NCI-H2081 treated with DMSO at 0.1 percent for 48 hours (cell line): ENCODE results near the gene GPR37L1.
"Not testable (repeated sequence)": the region's sequence is repeated elsewhere in the genome, so short reads cannot be mapped to it uniquely, and the experiment has no call there.

Experiments used
- DNase-seq: peaks from one replicate; lab custom pipeline; 2025; lab: John Stamatoyannopoulos, UW

The GPR37L1 gene

DNA sequence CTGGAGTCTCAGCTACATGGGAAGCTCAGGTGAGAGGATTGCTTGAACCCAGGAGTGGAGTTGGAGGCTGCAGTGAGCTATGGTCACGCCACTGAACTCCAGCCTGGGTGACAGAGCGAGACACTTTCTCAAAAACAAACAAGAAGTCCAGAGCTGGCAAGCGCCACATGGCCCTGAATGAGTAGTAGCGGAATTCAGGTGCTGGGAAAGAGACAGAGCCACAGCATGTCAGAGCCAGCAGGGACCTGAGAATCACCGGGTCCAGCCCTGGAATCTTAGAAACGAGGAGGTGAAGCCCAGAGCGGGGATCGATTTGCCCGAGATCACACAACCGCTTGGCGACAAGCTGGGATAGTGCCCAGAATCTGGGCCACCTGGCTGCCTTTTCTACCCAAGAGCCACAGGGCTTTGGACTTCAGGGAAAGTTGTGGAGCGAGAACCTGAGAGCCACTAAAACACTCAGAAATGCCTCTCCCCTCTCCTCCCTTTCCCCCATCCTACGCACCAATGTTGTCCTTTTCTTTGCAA is 12.0 kb downstream of the GPR37L1 start:
- no peak for DNase-seq

DNA sequence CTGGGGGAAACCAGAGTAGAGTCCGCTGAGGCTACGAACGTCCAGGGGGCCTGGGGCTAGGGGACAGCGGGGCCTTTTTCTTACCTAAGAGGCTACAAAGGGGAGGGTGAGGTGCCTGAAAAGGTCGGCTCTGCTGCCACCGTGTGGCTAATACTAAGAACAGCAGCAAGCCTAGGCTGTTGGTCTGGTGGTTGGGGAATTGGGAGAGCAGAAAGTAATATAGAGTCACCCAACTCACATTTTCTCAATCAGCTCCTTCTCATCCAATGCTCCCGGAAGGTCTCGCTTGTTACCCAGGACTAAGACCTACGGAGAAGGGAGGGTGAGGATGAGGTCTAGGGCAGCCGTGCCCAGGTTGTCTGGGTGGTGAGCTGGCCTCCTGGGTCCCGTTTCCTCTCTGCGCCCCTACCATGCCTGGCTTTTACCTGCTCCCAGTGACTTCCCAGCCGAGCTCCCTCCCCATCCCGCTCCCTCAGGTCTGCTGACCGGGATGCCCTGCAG is 12.6 kb downstream of the GPR37L1 start:
- peak; percentile 10 for DNase-seq

DNA sequence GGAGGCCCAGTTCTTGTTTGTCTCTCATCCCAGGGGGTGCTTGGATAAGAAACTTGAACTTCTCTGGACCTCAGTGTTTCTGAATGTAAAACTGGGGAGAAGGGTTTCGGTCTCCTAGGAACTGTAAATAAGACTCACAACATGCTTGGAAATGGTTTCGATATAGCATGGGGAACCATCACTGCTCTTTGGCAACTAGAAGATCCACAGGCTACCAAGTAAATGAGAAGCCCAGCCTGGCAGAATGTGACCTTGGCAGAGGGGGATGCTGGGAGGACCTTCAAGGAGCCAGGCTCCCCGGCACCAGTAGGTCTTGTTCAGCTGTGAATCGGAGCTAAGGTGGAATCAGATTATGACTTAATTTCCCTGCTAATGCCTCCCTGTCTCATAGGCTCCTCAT is 18.1 kb downstream of the GPR37L1 start:
- no peak for DNase-seq

DNA sequence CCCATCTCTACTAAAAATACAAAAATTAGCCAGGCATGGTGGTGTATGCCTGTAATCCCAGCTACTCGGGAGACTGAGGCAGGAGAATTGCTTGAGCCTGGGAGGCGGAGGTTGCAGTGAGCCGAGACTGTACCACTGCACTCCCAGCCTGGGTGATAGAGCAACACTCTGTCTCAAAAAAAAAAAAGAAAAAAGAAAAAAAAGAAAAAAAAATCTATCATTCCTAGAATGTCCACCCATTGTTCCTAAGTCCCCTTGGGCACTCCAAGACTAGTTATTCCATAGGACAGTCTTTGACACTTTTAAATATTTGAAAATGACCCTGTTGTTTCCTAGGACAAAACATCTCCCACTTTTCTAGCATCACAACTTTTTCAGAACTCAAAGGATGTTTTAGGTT is 18.8 kb downstream of the GPR37L1 start:
- not testable (repeated sequence) for DNase-seq

DNA sequence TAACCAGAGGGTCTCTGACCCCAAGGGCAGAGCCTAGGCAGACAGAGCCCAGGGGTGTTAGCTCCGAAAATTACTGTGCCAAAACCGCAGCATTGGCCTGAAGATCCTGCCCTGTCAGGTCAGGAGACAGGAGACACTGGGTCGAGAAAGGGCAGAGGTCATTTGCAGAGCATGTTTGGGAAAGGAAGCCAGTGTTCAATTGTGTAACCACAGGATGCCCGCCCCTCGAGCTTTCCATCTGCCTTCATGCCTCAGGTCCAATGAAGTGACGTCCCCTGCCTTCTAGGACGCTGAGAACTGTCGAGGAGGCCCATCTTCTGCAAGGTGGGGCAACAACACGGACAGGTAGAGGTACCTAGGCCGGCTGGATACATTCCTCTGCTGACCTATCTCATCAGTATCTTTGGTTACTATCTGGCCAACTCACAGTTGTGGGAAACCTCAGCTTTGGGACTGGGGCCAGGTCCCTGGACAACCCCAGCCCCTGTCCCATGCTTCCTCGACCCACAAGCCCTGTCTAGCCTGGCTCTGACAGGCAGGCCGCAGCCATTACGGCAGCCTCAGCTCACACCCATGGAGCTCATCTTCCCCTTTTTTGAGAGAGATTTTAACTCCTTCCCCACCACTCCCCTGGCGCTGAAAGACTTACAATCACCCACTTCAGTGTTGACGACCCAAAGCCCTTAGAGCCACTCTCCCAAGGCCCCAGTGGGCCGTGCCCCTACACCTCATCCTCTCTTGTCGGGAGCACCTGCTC is 20.5 kb downstream of the GPR37L1 start:
- DNase-seq, result no peak

DNA sequence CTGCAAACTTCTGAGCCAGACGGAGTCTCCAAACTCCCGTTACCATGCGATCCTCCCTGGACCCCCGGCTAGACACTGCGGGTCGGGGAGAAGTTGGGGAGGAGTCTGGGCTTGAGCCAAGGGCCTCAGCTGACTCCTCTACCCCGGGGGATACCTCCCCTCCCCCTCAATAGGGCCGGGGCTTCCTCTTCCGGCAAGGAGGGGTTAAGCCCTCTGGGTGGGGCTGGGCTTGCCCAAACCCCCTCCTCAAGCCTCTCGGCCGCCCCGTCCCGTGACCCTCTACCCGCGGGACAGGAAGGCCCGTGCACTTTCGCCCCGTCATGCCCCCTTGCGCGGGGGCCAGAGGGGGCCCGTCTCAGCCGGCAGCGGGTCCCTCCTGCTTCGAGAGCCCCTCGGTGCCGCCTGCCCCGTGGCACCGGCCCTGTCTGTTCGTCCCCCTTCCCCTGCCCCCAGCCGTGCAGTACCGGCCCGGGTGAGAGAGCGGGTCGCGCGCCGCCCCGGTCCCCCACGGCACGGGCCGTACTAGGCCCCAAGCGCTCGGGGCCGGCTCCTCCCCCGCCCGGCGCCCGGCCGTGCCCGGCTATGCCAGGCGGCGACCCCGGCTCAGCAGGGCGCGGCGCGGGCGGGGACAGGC is 21.2 kb downstream of the GPR37L1 start:
- no peak for DNase-seq

DNA sequence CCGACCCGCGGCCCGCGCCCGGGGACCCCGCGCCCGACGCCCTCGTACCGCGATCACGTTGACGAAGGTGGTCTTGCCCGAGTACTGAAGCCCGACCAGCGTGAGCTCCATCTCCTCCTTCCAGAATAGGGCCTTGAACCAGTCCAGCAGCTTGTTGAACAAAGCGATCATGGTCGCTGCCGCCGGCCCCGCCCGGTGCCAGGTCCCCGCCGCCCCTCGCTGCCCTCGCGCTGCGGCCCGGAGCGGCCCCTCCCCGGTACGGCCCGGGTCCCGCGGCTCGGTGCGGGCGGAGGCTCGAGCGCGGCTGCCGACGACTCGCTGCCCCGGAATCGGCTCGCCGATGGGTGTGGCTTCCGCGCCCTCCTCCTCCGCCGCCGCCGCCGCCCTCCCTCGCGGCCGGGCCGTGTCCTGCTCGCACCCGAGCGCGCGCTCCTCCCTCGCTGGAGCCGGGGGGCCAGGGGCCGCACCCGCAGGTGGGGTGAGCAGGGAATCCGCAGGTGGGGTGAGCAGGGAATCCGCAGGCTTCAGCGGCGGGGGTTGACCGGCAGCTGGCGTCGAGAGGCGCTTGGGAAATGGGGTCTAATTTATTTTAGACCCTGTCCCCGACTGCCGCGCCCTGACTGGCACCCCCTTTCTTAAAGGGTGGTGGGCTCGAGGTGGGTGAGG is 21.8 kb downstream of the GPR37L1 start, which contains the start of gene ARL8A:
TSS of gene ARL8A (minus strand) at position 336 of the 666 bp plus-strand sequence. CDS start at position 171, 165 bp downstream.
- no peak for DNase-seq

DNA sequence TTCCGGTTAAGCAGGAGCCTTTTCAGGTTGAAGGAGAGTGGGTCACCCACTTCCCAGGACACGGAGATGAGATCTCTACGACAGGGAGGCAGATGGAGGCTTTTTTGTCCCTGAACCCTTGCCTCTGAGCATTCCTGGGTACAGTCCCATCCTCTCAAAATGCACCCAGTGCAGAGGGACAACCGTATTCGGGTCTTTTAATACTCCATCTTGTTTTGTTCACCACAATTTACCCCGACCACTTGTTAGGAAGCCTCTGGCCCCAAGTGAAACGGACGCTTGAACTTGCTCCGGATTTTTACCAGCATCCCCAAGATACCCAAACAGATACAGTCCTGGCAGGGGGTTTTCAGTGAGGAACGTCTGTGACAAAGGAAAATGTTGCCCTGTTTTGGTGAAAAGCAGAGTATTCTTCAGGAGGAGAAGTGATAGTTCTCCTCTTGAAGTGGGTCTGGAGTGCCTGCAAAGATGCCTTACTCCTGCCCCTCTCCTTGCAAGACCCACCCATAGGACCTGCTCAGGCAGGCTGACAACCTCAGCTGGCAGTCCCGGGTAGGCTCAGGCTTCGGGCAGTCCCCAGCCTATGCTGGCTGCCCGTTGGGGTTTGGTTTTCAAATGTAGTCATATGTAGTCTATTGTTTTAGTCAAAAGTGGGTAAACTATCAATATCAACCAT is 22.5 kb downstream of the GPR37L1 start:
- no peak for DNase-seq

DNA sequence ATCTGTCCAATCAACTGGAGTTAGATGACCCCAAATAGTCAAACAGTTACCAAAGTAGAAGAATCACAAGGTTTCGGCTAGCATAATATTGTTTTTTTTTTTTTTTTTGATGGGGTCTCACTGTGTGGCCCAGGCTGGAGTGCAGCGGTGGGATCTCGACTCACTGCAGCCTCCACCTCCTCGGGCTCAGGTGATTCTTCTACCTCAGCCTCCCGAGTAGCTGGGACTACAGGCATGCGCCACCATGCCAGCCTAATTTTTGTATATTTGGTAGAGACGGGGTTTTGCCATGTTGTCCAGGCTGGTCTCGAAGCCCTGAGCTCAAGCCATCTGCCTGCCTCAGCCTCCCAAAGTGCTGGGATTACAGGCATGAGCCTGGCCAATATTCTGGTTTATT is 23.0 kb downstream of the GPR37L1 start:
- DNase-seq, result not testable (repeated sequence)

DNA sequence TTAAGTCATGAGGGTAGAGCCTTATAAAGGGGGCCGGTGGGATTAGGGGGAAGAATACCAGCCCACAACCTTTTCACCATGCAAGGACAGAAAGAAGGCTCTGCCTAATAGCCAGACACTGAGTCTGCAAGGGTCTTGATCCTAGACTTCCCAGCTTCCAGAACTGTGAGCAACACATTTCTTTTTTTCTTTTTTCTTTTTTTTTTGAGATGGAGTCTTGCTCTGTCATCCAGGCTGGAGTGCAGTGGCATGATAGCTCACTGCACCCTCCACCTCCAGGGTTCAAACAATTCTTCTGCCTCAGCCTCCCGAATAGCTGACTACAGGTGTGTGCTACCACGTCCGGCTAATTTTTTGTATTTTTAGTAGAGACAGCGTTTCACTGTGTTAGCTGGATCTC is 23.6 kb downstream of the GPR37L1 start:
- no peak for DNase-seq

DNA sequence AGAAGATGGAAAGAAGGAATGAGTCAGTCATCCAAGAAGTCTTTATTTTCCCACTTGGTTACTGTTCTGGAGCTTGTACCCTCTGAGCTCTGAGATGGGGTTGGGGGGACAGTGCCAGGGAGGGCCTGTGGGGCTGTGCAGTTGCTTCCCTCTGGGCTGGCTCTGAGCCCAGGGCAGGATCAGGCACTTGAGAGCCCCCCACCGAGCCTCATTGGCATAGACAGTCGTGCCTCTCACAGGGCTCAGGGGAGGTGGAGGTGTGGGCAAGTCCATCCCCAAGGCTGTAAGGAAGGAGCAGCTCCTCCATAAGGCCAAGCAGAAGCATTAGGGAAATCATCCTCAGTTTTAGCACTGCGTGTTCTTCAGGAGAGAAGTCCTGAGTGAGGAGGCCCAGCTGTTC is 24.3 kb downstream of the GPR37L1 start:
- no peak for DNase-seq

DNA sequence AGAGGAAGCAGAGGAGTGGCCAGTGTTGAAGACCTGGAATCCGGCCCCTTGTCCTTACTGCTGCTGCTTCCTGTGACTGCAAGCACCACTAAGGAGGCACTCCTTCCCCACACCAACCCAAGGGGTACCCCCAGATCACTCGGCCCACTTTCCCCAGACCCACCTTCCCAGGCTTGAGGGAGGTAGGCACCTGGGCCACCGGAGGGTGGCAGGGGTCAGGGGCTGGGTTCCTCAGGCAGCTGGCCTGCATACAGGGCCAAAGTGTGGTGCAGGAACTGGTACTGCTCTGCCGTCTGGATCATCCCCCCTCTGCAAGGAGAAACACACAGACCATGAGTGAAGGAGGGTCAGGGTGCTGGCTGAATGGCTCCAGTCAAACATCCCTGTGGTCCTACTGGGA is 25.7 kb downstream of the GPR37L1 start:
- no peak for DNase-seq

DNA sequence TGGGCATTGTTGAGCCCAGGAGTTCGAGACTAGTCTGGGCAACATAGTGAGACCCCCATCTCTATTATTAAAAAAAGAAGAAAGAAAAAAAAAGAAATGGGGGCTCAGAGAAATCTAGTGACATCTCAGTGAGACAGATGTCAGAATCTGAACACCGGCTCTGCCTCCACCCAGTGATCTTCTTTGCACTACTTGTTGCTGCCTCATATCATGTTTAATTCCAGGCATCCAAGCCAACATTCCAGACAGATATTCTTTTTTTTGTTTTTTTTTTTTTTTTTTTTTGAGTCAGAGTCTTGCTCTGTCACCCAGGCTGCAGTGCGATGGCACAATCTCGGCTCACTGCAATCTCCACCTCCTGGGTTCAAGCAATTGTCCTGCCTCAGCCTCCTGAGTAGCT is 26.8 kb downstream of the GPR37L1 start:
- no peak for DNase-seq

DNA sequence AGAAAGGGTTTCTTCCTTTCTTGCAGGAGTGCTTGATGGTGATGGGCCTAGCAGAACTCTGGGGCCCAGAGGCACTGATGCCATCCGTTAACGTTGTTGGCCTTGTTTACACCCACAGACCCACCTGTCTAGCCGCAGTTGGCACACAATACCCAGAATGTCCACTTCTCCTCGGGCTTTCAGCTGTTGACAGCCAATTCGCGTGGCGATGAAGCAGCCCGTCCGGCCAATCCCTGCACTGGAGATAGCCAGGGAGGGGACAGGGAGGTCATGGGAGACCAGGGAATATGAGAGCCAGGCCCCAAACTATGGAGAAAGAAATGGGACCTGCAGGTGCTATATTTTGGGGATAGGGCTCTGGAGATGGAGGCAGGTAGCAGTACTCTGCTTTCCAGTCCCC is 27.5 kb downstream of the GPR37L1 start:
- DNase-seq, result no peak

DNA sequence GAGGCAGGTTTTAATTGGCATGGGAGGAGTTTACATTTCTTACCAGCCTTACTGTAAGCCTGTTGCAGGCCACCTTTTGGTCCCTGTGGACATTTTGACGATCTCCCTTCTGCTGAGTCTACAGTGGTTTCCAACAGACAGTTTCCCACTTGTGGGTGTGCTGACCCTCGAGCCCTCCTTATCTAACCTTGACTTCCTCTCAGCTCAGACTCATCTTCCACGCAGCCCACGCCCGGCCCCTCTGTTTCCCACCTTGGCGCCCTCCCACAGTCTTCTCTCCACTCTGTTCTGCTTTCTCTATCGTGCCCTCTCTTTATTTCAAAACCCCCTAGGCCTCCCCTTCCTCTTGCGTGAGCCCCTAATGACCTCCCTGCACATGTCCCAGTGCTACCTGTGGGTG is 27.9 kb downstream of the GPR37L1 start:
- DNase-seq, result no peak

DNA sequence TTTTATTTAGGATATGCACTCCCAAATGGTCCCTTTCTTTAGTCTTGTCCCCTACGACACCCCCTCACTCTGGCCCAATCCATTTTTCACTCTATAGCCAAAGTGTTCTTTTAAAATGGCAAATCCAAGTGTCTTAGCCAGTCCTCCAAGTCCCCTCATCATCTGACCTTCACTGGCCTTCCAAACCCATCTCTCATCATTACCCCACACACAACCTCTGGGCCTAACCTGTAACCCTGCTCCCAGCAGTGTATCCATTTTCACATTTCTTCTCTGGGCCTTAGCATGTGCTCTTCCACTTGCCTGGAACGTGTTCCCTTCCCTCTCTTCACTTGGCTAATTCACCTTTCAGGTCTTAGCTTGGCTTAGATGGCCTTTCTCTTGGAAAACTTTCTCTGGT is 28.3 kb downstream of the GPR37L1 start:
- no peak for DNase-seq

DNA sequence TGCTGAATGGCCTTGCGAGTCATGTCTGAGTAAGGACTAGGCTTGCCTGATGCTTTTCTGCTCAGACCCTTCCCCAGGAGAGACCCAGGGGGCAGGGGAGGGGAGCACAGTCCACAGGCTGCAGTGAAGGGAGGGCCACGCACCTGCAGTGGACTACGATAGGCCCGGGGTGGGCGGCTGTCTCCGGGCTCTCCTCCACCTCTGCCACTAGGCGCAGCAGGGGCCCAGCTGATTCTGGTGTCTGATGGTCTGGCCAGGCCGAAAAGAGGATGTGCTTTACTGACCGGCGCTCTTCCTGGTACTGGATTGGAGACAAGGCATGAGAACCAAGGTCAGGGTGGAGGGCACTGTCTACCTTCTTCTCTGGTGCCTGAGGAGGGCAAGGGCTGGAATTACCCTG is 29.7 kb downstream of the GPR37L1 start:
- no peak for DNase-seq

DNA sequence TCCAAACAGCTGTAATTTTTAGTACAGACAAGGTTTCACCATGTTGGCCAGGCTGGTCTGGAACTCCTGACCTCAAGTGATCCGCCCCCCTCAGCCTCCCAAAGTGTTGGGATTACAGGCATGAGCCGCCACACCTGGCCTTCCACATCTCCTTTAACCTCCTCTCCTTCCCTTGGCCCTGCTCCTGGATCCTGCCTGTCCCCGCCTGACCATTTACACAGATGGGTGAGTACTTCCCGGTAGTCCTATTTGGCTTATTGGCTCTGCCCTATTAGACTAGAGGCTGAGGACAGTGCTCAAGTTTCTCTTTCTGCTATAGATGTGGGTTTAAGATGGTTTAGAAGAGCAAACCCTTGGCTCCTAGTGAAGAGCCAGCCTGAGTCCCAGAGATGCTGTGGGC is 30.6 kb downstream of the GPR37L1 start:
- no peak for DNase-seq

DNA sequence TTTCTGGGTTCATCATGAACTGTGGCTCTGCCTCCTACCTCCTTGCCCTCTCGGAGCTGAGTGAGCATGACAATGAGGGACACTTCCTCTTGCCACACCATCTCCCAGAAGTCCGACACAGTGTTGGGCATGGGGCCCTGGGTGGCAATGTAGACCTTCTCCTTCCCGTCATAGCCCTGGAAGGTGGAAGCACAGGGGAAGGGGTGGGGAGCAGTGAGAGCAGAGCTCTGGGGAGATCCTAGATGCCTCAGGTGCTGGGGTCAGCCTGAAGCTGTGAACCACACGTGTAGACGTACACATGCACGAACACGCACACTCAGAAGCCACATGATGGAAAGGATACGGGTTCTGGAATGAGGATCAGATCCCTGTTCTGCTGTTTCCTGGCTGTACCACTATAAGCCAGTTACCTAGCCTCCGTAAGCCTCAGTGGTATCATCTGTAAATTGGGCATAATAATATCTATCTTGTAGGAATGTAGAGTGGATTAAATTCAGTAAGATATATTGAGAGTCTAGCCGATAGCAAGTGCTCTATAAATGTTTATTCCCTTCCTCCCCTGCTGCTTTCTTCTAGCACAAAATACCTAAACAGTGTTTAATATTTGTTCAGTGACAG is 31.5 kb downstream of the GPR37L1 start:
- DNase-seq, result no peak

DNA sequence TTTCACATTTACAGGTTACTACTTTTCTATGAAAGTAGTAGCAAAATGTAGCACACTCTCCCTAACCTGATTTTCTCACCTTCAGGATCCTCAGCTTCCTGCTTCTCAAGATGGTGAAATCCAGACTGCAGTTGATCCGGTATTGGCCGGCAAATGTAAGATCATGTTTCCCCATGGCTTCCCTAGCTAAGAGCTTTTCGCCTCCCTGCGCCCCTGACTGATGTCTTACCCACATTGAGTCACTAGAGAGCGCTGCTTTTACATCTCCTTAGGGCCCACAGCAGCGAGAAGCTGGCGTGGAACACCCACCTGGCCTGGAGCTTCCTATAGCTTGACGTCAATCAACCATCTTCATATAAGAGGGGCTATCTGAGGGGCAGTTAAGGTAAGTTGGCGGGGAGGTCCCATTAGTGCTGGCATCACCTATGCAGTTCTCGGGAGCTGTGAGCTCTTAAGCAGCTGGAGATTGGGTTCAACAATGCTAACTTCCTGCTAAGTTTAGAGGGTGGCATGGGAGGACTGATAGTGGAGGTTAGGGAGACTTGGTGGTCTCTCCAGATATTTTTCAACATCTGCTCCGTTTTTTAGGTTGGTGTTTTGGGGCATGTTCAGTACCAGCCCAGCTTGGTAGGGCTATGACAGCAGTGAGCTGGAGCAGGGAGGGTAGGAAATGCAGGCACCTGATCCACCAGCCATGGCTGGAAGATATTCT is 32.2 kb downstream of the GPR37L1 start:
- DNase-seq, result no peak

DNA sequence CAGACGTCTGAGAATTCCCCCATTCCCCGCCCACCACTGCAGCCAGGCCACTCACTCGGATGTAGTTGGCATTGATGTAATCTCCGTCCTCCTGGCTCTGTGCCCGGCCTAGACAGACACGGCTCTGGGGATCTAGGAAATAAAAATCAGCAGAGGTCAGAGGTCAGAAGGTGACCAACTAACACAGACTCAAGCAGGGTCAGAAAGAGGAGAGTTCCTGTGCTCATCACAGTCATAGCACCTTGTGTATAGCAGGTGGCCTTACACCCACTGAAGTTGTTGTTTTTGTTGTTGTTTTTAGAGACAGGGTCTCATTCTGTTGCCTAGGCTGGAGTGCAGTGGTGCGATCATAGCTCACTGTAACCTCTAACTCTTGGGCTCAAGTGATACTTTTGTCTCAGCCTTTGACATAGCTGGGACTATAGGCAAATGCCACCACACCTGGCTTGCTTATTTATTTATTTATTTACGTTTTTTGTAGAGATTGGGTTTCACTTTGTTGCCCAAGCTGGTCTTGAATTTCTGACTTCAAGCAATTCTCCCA is 32.8 kb downstream of the GPR37L1 start:
- no peak for DNase-seq
